KMS-11 (cell line): ENCODE data around the gene MOV10L1.

Experiments
- H2AFZ ChIP-seq: fragments of 200-600 bp; sonication (generic); 2 replicates; pipeline ENCODE4 v1.6.1; 2016; ENCODE audit warnings: antibody characterized with exemption, mixed run types, low read depth
- H3K27ac ChIP-seq: fragments of 200-600 bp; sonication (generic); 2 replicates; pipeline ENCODE4 v1.6.1; 2016; ENCODE audit warnings: mild to moderate bottlenecking, mixed run types
- H3K27me3 ChIP-seq: fragments of 200-600 bp; sonication (generic); 2 replicates; pipeline ENCODE4 v1.6.1; 2017; ENCODE audit warnings: mild to moderate bottlenecking, low read depth, mixed run types, moderate library complexity; ENCODE audit not compliant: insufficient read depth
- H3K36me3 ChIP-seq: fragments of 200-600 bp; sonication (generic); 2 replicates; pipeline ENCODE4 v1.6.1; 2017; ENCODE audit warnings: mild to moderate bottlenecking, mixed run types; ENCODE audit not compliant: insufficient read depth
- H3K4me1 ChIP-seq: fragments of 200-600 bp; sonication (generic); 2 replicates; pipeline ENCODE4 v1.6.1; 2016; ENCODE audit warnings: mild to moderate bottlenecking, low read depth, mixed run types; ENCODE audit not compliant: poor library complexity, severe bottlenecking
- H3K4me2 ChIP-seq: fragments of 200-600 bp; sonication (generic); 2 replicates; pipeline ENCODE4 v1.7.0; 2016; ENCODE audit warnings: mild to moderate bottlenecking, mixed run types
- H3K4me3 ChIP-seq: fragments of 200-600 bp; sonication (generic); IDR thresholded peaks from 2 replicates; pipeline ENCODE4 v1.6.1; 2017; ENCODE audit warnings: low read depth, low read length, mixed read lengths; ENCODE audit not compliant: insufficient read depth
- H3K79me2 ChIP-seq: fragments of 200-600 bp; sonication (generic); 2 replicates; pipeline ENCODE4 v1.6.1; 2016; ENCODE audit warnings: low read depth, mixed run types; ENCODE audit not compliant: insufficient read depth
- H3K9ac ChIP-seq: fragments of 200-600 bp; sonication (generic); 2 replicates; pipeline ENCODE4 v1.6.1; 2016; ENCODE audit warnings: mild to moderate bottlenecking, mixed run types
- H4K20me1 ChIP-seq: fragments of 200-600 bp; sonication (generic); 2 replicates; pipeline ENCODE4 v1.6.1; 2016; ENCODE audit warnings: mild to moderate bottlenecking, mixed run types; ENCODE audit not compliant: insufficient read depth
- CTCF ChIP-seq: fragments of 200-600 bp; sonication (generic); conservative IDR thresholded peaks from 2 replicates; pipeline ENCODE4 v1.6.1; 2017; ENCODE audit warnings: low read depth, mild to moderate bottlenecking, antibody characterized with exemption, low read length, moderate library complexity, mixed read lengths

MOV10L1 gene

GRCh38 chr22:50171965-50172421 lies 82.2 kb downstream of the MOV10L1 start:
- no peak overlapping the region for H2AFZ ChIP-seq
- H3K4me3 ChIP-seq: no peak overlapping the region
- H3K36me3 ChIP-seq: no peaks in the 10 kb centered on the region
- no peak for TF ChIP-seq CTCF
- no peak overlapping the region for H3K27ac ChIP-seq
- H3K4me2 ChIP-seq: no peak overlapping the region
- no peaks in the 10 kb centered on the region for H3K79me2 ChIP-seq
- H3K27me3 ChIP-seq: no peaks in the 10 kb centered on the region
- no peak overlapping the region for H3K9ac ChIP-seq
- H4K20me1 ChIP-seq: no peaks in the 10 kb centered on the region
- H3K4me1 ChIP-seq: no peaks in the 10 kb centered on the region

GRCh38 chr22:50173311-50173982 lies 83.6 kb downstream of the MOV10L1 start:
- Histone ChIP-seq H3K4me2 (no peak overlapping the region), H3K4me3 (no peak overlapping the region), H3K27ac (no peak overlapping the region), H3K4me1 (no peaks in the 10 kb centered on the region), H4K20me1 (no peaks in the 10 kb centered on the region), H3K27me3 (no peaks in the 10 kb centered on the region), H2AFZ (no peak overlapping the region), H3K79me2 (no peaks in the 10 kb centered on the region), H3K36me3 (no peaks in the 10 kb centered on the region), H3K9ac (no peak overlapping the region)
- no peak for TF ChIP-seq CTCF

GRCh38 chr22:50173983-50174355 lies 84.2 kb downstream of the MOV10L1 start:
- Histone ChIP-seq H3K9ac (no peak overlapping the region), H3K4me1 (no peaks in the 10 kb centered on the region), H3K4me2 (no peak overlapping the region), H3K36me3 (no peaks in the 10 kb centered on the region), H2AFZ (no peak overlapping the region), H3K27ac (no peak overlapping the region), H3K79me2 (no peaks in the 10 kb centered on the region), H4K20me1 (no peaks in the 10 kb centered on the region), H3K4me3 (no peak overlapping the region), H3K27me3 (no peaks in the 10 kb centered on the region)
- TF ChIP-seq CTCF: no peak

- Histone ChIP-seq H3K9ac (no peak overlapping the region), H3K4me3 (no peak overlapping the region), H2AFZ (no peak overlapping the region), H3K4me2 (no peak overlapping the region), H4K20me1 (no peaks in the 10 kb centered on the region), H3K36me3 (no peaks in the 10 kb centered on the region), H3K27ac (no peak overlapping the region), H3K4me1 (no peaks in the 10 kb centered on the region), H3K79me2 (no peaks in the 10 kb centered on the region), H3K27me3 (no peaks in the 10 kb centered on the region)
- no peak for TF ChIP-seq CTCF
These were observed 84.8 kb downstream of the MOV10L1 start for GRCh38 chr22:50174382-50175190.
